Activated CD8-positive, alpha-beta memory T cell treated with anti-CD3 and anti-CD28 coated beads for 36 hours (primary cell): ENCODE measurements around the gene SH3GL1. TPM values are rescaled to one million over a fixed set of nuclear protein-coding genes. Genes with fewer than 3 reads are reported as not detected.

Experiments
- CTCF ChIA-PET: fragments of 350-600 bp; sonication (Branson Sonifier 250); formaldehyde crosslinking; loops from one replicate; lab custom pipeline; 2021; ENCODE audit warnings: antibody characterized with exemption; lab: Charles Lee
- POLR2A ChIA-PET: fragments of 350-600 bp; sonication (Branson Sonifier 250); formaldehyde crosslinking; loops from one replicate; lab custom pipeline; 2021; ENCODE audit warnings: antibody characterized with exemption; lab: Charles Lee
- total RNA-seq, 2 experiments: library from RNA; stranded (reverse); gene quantifications; one replicate each; pipeline ENCODE4 v1.2.3, GENCODE V29; 2021

The SH3GL1 gene, protein sequence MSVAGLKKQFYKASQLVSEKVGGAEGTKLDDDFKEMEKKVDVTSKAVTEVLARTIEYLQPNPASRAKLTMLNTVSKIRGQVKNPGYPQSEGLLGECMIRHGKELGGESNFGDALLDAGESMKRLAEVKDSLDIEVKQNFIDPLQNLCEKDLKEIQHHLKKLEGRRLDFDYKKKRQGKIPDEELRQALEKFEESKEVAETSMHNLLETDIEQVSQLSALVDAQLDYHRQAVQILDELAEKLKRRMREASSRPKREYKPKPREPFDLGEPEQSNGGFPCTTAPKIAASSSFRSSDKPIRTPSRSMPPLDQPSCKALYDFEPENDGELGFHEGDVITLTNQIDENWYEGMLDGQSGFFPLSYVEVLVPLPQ
- 10 to 100 TPM; 37.1 to 41.5 TPM for total RNA-seq

DNA sequence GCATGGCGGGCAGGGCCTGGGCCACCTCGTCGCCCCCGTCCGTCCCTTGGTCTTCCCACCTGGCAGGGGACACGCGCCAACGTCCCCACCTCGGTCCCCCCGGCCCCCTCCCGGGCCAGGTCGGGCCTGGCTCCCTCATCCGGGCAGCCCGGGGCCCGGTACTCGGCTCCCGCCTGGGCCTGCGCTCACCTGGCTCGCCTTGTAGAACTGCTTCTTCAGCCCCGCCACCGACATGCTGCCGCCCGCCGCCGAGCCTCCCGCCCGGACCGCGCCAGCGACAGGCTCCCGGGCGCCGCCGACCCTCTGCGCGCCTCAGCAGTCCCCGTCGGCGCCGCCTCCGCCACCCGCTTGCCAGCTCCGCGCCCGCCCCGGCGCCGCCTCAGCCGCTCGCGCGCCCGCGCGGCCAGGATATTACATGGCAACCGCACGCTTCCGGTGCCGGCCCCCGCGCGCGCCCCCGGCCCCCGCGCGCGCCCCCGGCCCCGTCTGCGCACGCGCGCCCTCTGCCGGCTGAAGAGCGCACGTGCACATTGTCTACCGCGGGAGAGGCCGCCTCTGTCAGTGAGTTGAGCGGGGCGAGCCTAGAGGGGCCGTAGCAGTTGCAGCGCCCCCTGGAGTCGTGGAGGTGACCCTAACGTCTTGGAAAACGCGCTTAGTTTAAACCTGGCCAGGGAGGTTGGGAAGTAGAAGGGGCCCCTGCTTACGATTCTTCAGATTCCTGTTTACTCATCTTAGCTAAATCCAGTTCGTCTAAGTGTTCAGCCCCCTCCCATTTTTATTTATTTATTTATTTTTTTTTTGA, at the start of gene SH3GL1:
Gene SH3GL1 (minus strand): TSS at position 413 of the 802 bp plus-strand sequence. CDS start 179 bp downstream, at position 234.
- POLR2A ChIA-PET: interaction anchor here (1.0 to 1.4 kb wide), 2 partner anchors 31 to 32 kb away, joined by 5 to 6 read pairs; no protein-coding TSS in a partner anchor
- CTCF ChIA-PET: interaction anchor here (0.6 to 3.2 kb wide), 11 partner anchors 10 to 59 kb away, joined by 3 to 44 read pairs (median 4); no protein-coding TSS in a partner anchor

DNA sequence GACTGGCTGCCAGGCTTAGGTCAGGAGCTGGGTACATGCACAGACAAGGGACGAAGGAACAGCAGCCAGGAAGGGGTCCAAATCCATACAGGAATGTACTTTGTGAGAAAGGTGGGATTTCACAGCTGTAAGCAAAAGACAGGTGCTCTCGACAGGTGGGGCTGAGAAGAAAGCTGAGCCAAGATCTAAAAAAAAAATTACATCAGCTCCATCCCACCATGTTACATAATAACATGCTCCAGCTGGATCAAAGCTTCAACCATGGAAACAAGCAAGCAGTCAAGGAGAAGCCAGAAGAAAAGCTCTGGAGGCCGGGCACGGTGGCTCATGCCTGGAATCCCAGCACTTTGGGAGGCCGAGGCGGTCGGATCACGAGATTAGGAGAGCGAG, 49.3 kb upstream of the SH3GL1 start:
- POLR2A ChIA-PET: no interaction called here
- CTCF ChIA-PET: interaction anchor here (0.6 kb wide), 3 partner anchors 39 to 232 kb away, joined by 3 to 4 read pairs (median 3); no protein-coding TSS in a partner anchor

DNA sequence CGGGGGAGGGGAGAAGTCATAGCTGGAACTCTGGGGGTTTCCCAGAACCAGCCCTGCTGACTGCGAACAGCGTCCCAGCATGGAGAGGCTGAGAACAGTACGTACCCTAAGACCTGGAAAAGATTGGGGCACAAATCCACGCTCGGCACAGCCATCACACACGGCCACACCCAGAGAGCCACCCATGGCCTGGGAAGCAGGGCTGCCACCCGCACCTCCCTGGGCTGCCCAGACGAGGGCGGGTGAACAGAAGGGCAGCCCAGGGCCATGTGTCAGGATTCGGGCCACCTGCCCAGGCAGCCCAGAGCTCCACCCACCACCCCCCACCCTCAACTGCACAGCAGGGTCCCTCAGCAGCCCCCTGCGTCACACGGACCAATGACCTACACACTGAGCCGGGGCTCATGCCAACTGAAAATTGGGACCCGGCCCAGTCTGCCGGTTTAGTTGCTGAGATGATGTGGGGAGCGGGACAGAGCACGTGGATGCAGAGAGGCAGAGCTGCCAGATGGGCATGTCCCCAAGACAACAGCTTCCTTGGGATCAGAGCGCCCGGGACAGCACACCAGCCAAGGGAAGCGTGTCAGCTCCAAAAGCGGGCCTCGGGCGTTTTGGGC, 48.8 kb upstream of the SH3GL1 start:
- CTCF ChIA-PET: interaction anchor here (0.6 kb wide), 1 partner anchor 105 kb away, joined by 3 read pairs; no protein-coding TSS in a partner anchor

GRCh38 chr19:4448147-4448985, 48.0 kb upstream of the SH3GL1 start:
- POLR2A ChIA-PET: no interaction called here
- CTCF ChIA-PET: interaction anchor here (0.6 kb wide), 1 partner anchor 104 kb away, joined by 3 read pairs; no protein-coding TSS in a partner anchor

More for the DNA sequence above, 48.8 kb upstream of the SH3GL1 start:
- POLR2A ChIA-PET: no interaction called here

DNA sequence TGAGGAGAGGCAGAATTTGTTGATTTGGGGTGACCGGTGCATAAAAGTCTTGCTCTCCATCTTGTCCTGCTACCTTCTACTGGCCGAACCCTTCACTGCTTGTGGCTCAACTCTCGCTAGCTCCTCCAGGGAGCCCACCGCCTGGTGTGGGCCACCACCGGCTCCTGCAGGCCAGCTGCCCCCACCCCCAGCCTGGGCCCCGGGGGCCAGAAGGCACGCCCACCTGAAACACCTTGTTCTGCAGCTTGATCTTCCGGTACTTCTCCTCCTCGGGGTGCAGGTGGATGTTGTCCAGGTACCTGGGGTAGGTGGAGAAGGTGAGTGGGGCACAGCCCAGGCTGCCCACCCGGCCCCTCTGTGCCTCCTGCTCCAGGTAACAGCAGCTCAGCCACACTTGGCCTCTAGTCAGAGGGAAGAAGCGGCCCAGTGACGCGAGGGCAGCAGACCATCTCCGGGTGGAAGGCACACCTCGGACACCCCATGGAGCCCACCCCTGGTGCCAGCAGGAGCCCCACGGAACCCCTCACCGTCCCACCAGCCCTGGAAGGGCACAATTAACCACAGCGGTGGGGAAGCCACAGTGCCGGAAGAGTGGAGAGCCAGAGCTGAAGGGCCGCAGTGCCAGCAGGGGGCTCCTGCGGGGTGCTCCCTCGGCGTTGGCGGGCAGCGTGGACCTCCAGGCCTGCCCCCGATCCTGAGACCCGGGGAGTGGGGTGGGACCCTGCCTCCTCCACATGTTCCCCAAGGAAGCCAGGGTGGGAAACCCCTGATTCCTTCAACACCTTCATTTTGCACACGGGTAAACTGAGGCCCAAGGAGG, 47.2 kb upstream of the SH3GL1 start:
- POLR2A ChIA-PET: no interaction called here
- CTCF ChIA-PET: no interaction called here

- CTCF ChIA-PET: no interaction called here
- POLR2A ChIA-PET: no interaction called here
These were observed 46.4 kb upstream of the SH3GL1 start for GRCh38 chr19:4446704-4447200.

DNA sequence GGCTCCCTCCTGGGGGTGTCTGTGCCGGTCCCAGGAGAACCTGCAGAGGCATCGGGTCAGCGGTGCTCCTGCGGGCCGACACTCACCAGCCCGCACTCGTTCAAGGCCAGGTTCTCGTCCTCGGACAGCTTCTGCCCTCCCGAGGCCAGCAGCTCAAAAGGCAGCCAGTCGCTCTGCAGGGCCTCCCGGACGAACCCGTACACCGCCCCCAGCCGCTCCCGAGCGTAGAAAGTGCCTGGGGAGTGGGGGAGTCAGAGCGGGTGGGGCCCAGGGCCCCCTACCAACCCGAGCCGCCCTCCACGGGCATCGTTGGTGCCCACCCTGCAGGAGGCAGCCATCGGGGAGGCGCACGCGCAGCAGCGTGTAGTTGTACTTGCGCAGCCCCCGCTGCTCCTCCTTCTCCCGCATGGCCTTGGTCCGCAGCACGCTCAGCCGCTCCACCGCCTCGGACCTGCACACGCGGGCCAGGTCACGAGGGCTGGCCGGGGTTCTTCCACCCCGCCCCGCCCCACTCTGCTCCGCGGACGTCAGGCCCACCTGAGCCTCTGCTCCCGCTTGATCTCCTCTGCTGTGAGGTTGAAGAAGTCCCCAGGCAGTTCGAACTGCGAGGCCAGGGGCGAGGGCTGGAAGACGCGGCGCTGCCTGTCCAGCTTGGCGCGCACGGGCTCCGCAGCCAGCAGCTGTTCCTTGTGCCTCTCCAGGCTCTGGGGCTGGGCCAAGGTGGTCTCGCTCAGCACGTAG, 45.8 kb upstream of the SH3GL1 start:
- CTCF ChIA-PET: no interaction called here
- POLR2A ChIA-PET: no interaction called here

DNA sequence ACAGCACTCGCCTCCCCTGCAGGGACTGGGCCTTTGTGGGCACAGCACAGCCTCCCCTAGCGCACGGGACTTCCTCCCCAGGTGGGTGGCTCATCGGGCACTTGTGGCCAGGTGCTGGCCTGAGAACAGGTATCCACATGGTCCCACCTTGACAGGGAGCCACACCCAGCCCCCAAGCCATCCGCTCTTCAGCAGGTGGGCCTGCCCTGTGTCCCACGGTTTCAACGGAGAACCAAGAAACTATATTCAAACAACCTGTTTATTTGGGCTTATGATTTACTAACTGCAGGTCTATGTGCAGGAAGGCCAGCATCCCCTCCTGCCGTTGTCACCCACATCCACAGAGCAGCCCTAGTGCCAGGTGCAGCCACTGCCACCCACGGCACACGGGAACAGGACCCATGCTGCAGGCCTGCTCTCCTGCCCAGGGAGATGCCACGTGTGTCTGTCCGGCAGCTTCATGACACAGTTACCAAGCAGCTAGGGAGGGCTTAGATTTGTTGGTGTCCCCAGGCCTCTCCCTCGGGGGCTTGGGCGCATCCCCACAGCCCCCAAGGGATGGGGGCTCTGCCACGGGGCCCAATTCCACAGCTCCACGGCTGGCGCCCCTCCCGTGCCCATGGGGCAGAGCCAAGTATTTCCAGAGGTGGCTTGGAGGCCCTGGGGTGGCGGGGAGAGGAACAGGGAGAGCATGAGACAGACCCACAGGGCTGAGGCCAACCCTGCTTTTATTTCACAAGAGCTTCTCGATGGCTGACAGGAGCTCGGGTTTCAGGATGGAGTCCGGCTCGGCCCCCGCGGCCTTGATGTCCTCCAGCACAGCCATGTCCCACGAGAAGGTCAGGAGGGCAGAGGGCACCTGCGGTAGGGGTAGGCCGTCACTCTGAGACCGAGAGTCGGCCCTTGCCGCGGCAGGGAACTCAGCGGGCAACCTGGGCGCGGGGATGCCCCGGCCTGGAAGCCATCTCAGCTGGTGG, 44.7 kb upstream of the SH3GL1 start:
- ChIA-PET CTCF (no interaction called here), POLR2A (no interaction called here)

DNA sequence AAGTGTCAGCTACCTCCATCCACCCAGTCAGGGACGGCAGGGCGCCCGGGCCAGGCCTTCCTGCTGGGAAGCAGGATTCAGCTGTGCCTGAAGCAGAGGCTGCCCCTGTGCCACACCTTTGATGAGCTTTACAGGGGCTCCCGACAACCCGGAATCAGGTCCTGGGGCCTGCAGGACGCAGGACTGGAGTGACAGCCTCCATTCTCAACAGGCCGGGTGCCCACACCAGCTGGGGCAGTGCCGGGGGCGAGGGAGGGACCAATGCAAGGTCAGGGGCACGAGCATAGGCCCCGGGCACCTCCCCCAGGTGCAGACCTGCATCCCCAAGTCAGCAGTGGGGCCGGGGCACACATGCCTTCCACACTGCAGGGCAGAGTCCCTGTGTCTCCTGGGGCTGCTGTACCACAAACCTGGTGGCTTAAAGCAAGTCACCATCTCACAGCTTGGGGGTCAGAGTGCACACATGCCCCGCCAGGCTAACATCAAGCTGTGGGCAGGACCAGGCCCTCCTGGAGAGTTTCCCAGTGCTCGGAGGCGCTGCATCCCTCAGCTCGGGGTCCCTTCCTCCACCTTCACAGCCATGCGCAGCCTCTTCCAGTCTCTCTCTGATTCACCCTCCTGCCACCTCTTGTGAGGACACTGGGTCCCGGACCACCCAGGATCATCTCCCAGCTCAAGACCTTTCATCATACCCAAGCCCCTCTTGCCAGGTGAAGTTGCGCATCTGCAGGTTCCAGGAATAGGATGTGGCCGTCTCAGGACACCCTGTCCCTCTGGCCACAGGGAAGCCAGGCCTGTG, 43.8 kb upstream of the SH3GL1 start:
- ChIA-PET CTCF (interaction anchor here (0.6 kb wide), 1 partner anchor 8 kb away, joined by 3 read pairs; no protein-coding TSS in a partner anchor), POLR2A (interaction anchor here (0.5 kb wide), 1 partner anchor 14 kb away, joined by 3 read pairs; no protein-coding TSS in a partner anchor)

- CTCF ChIA-PET: interaction anchor here (1.2 kb wide), 1 partner anchor 42 kb away, joined by 3 read pairs; no protein-coding TSS in a partner anchor
These were observed 42.8 kb upstream of the SH3GL1 start for GRCh38 chr19:4443188-4443587.

DNA sequence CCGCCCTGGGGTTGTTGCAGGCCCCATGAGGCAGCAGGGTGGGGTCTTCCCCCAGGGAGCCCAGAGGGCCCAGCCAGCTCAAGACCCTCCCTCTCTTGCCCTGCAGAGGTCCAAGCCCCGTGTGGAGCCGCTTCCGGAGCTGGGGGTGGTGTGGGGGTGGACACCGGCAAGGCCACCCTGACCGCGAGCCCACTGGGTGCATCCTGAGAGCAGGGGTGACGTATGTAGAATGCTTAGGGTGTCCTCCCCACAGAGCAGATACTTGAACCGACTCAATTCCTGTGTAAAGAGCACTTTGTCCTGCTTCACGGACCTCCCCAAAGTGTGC, 42.4 kb upstream of the SH3GL1 start:
- ChIA-PET POLR2A (no interaction called here), CTCF (interaction anchor here (1.2 kb wide), 1 partner anchor 42 kb away, joined by 3 read pairs; no protein-coding TSS in a partner anchor)

More at GRCh38 chr19:4443188-4443587, 42.8 kb upstream of the SH3GL1 start:
- POLR2A ChIA-PET: no interaction called here

DNA sequence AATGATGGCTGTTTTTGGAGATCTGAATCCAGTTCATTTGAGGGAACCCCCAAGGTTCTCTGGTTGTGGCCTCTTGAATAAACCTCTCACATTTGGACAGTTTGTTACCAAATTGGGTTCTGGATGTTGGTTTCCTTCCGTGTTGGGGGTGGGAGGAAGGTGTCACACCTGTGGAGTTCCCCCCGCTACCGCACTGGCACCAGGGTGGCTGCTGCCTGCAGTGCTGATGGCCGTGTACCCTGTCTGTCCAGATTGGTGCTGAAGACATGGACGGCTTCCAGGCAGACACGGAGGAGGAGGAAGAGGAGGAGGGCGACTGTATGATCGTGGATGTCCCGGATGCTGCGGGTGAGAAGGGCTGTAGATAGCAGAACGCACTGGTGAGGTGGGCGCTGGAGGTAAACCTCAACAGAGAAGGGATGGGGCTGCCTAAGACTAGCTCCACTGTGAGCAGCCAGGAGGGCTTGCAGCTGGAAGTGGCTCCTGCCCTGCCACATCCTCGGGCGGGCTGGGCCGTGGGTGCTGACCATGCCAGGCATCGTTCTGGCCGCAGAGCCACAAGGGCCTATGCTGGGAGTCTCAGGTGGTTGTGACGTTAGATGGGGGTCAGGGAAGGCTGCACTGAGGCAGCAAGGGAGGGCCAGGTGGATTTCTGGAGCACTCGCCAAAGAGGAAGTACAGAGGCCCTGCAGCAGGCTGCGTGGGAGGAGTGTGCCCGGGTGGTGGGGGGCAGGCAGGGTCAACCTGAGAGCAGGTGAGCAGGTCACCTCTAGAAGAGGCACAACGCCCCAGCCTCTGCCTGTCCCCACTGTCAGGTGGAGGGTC, 41.9 kb upstream of the SH3GL1 start:
- CTCF ChIA-PET: interaction anchor here (1.2 kb wide), 1 partner anchor 41 kb away, joined by 3 read pairs; no protein-coding TSS in a partner anchor
- POLR2A ChIA-PET: no interaction called here

GRCh38 chr19:4439243-4439642, 38.9 kb upstream of the SH3GL1 start:
- POLR2A ChIA-PET: no interaction called here
- CTCF ChIA-PET: no interaction called here

- ChIA-PET CTCF (no interaction called here), POLR2A (no interaction called here)
These were observed 36.8 kb upstream of the SH3GL1 start for GRCh38 chr19:4437103-4437502.
